Esophagus squamous epithelium (tissue), 4 donors: ENCODE measurements around the gene BRD7.

Source experiments
- POLR2A ChIP-seq, 4 donors: fragments of 450-650 bp; IDR thresholded peaks; one replicate each; pipeline ENCODE4 v1.6.1; 2017; ENCODE audit warnings: antibody characterized with exemption in 4 of 4, mild to moderate bottlenecking in 4 of 4, moderate library complexity in 3 of 4
- TF ChIP-seq, protein P1 (sequence below), 6 experiments: fragments of 450-650 bp in 4 of 6; fragments of 200-600 bp in 2 of 6; sonication (generic) in 2 of 6; IDR thresholded peaks; one replicate each; pipeline ENCODE4 v1.5.1; 2016 to 2019; ENCODE audit warnings: antibody characterized with exemption in 6 of 6, mild to moderate bottlenecking in 4 of 6, moderate library complexity in 4 of 6

DNA sequence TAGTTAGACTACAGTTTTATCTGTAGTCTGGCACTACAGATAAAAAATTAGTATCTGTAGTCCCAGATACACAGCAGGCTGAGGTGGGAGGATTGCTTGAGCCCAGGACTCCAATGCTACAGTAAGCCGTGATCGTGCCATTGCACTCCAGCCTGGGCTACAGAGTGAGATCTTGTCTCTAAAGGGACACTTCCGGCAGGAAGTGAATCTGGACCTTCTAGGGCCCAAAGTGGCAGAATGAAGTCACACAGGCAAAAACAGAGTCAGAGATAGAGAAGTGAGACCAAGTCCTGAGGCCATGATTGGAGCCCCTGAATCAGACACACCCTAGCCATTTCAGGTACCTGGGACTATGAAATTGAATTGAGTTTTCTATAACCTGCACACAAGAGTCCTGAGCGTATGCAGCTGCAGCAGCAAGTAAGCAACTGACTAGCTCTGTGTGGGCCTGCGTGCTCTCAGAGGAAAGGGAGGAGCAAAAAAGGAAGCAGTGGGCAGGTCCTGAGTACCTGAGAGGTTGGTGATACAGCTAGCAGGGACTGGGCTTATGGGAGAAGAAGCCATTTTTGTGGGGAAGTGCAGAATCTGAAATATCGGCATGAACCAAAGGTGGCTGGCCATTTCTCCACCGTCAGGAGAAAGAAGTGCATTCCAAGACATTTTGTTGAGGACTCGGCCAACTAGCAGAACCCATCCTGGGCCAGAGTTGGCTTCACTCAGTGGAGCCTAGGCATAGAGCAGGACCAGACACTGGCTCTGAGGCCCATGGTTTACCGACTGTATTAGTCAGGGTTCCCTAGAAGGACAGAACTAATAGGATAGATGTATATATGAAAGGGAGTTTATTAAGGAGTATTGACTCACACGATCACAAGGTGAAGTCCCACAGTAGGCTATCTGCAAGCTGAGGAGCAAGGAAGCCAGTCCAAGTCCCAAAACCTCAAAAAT, 27.2 kb upstream of the BRD7 start:
- TF ChIP-seq, protein P1, sequence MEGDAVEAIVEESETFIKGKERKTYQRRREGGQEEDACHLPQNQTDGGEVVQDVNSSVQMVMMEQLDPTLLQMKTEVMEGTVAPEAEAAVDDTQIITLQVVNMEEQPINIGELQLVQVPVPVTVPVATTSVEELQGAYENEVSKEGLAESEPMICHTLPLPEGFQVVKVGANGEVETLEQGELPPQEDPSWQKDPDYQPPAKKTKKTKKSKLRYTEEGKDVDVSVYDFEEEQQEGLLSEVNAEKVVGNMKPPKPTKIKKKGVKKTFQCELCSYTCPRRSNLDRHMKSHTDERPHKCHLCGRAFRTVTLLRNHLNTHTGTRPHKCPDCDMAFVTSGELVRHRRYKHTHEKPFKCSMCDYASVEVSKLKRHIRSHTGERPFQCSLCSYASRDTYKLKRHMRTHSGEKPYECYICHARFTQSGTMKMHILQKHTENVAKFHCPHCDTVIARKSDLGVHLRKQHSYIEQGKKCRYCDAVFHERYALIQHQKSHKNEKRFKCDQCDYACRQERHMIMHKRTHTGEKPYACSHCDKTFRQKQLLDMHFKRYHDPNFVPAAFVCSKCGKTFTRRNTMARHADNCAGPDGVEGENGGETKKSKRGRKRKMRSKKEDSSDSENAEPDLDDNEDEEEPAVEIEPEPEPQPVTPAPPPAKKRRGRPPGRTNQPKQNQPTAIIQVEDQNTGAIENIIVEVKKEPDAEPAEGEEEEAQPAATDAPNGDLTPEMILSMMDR (IDR thresholded peaks at IDR 0.05): no peak
- TF ChIP-seq POLR2A (IDR thresholded peaks at IDR 0.05): no peak
